ENCODE results near the gene OR2G3. TPM values are rescaled to one million over a fixed set of nuclear protein-coding genes. Genes with fewer than 3 reads are reported as not detected.

Gene OR2G3
- not detected for total RNA-seq

- in situ Hi-C loops (cut with MboI; ENCODE audit: low pct_ligation_motif_present in 1 of 4, low pct_unique_long_range_greater_than_20kb in 1 of 4, low sequenced_read_pairs in 3 of 4): no loop called here
- 65 to 75% methylated on average over 2 of the region's 2 CpGs for WGBS, 2 donors (ENCODE audit: low coverage in 1 of 2)
- Histone ChIP-seq H3K27ac (no peak within 1 kb of the TSS), H3K36me3 (no peaks in the 10 kb centered on the region), H3K4me3 (no peak within 1 kb of the TSS), H3K9me3 (no peaks in the 10 kb centered on the region), H3K4me1 (no peaks in the 10 kb centered on the region), H3K27me3 (no peaks in the 10 kb centered on the region)
- no peak for DNase-seq
- TF ChIP-seq POLR2AphosphoS5 (IDR thresholded peaks at IDR 0.05): no peak
- no peak for TF ChIP-seq EP300 (IDR thresholded peaks at IDR 0.05; ENCODE audit: low read depth)
- TF ChIP-seq CTCF (IDR thresholded peaks at IDR 0.05): no peak
- no peak for TF ChIP-seq POLR2A (IDR thresholded peaks at IDR 0.05)
- intact Hi-C loops (cut with DNase I; ENCODE audit: low total_unique reads): loop anchor here (5.0 kb wide), 1 partner anchor 818 kb away; no protein-coding TSS in a partner anchor
These were observed at the start of gene OR2G3 for GRCh38 chr1:247605286-247605685. Gene OR2G3, plus strand, starts transcription at chr1:247605586. Its CDS starts 0 bp downstream, at chr1:247605586.

DNA sequence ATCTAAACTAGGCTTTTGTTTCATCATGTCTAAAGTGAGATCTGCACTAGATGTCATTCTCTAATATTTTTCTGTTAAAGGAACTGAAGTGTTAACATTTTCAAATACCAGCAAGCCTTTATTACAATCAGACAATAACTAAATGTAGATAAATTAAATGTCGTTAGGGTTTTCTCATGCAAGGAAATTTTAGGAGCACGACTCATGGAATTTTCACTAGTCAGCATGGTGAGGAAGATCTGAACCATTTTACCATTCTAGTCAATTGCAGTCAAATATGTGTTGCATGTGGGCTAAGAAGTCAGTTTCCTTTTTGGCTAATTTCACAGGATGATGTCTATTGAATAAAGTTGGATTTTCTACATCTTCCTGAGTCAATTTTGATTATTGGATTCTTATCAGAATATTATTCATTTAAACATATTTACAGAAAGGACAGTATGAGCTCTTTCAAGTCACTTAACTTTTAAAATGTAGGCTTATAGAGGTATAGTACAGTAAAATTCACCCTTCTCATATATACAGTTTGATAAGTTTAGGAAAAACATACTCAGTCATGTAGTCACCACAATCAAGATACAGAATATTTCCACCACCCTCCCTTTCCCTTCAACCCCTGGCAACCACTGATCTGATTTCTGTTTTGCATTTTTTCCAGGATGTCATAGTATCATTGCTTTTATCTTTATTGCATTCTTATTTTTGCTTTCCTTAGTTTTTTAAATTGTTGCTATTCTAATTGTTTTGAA is 47.3 kb upstream of the OR2G3 start:
- no peaks in the 10 kb centered on the region for H3K9me3 ChIP-seq
- no peaks in the 10 kb centered on the region for H3K27me3 ChIP-seq
- H3K27ac ChIP-seq: no peak overlapping the region
- no peak for TF ChIP-seq CTCF (IDR thresholded peaks at IDR 0.05)
- no peak for TF ChIP-seq EP300 (IDR thresholded peaks at IDR 0.05; ENCODE audit: low read depth)
- TF ChIP-seq POLR2A (IDR thresholded peaks at IDR 0.05): no peak
- TF ChIP-seq POLR2AphosphoS5 (IDR thresholded peaks at IDR 0.05): no peak
- H3K4me3 ChIP-seq: no peak overlapping the region
- intact Hi-C loops (cut with DNase I; ENCODE audit: low total_unique reads): no loop called here
- in situ Hi-C loops (cut with MboI; ENCODE audit: low pct_ligation_motif_present in 1 of 4, low pct_unique_long_range_greater_than_20kb in 1 of 4, low sequenced_read_pairs in 3 of 4): no loop called here
- 76 to 77% methylated on average over 2 of the region's 2 CpGs for WGBS, 2 donors (ENCODE audit: low coverage in 1 of 2)
- H3K4me1 ChIP-seq: no peaks in the 10 kb centered on the region
- DNase-seq: no peak
- no peaks in the 10 kb centered on the region for H3K36me3 ChIP-seq

GRCh38 chr1:247561711-247562110 is 43.7 kb upstream of the OR2G3 start:
- TF ChIP-seq CTCF (IDR thresholded peaks at IDR 0.05) (no peak), POLR2A (IDR thresholded peaks at IDR 0.05) (no peak), POLR2AphosphoS5 (IDR thresholded peaks at IDR 0.05) (no peak), EP300 (IDR thresholded peaks at IDR 0.05; ENCODE audit: low read depth) (no peak)
- intact Hi-C loops (cut with DNase I; ENCODE audit: low total_unique reads): no loop called here
- 75 to 76% methylated on average over 6 to 10 of the region's 10 CpGs for WGBS, 2 donors (ENCODE audit: low coverage in 1 of 2)
- H3K27ac ChIP-seq: no peak overlapping the region
- no peaks in the 10 kb centered on the region for H3K36me3 ChIP-seq
- H3K4me3 ChIP-seq: no peak overlapping the region
- H3K9me3 ChIP-seq: no peaks in the 10 kb centered on the region
- no peak for DNase-seq
- H3K27me3 ChIP-seq: no peaks in the 10 kb centered on the region
- in situ Hi-C loops (cut with MboI; ENCODE audit: low pct_ligation_motif_present in 1 of 4, low pct_unique_long_range_greater_than_20kb in 1 of 4, low sequenced_read_pairs in 3 of 4): no loop called here
- H3K4me1 ChIP-seq: no peaks in the 10 kb centered on the region

GRCh38 chr1:247562198-247562597 is 43.2 kb upstream of the OR2G3 start:
- Histone ChIP-seq H3K4me1 (no peaks in the 10 kb centered on the region), H3K27me3 (no peaks in the 10 kb centered on the region), H3K9me3 (no peaks in the 10 kb centered on the region), H3K4me3 (no peak overlapping the region), H3K27ac (no peak overlapping the region), H3K36me3 (no peaks in the 10 kb centered on the region)
- WGBS, 2 donors (ENCODE audit: low coverage in 1 of 2): 73% methylated on average over 9 of the region's 9 CpGs; no CpG with 5 or more reads in 1 of the 2 donors
- in situ Hi-C loops (cut with MboI; ENCODE audit: low pct_ligation_motif_present in 1 of 4, low pct_unique_long_range_greater_than_20kb in 1 of 4, low sequenced_read_pairs in 3 of 4): no loop called here
- intact Hi-C loops (cut with DNase I; ENCODE audit: low total_unique reads): no loop called here
- no peak for DNase-seq
- TF ChIP-seq POLR2A (IDR thresholded peaks at IDR 0.05) (no peak), CTCF (IDR thresholded peaks at IDR 0.05) (no peak), POLR2AphosphoS5 (IDR thresholded peaks at IDR 0.05) (no peak), EP300 (IDR thresholded peaks at IDR 0.05; ENCODE audit: low read depth) (no peak)
